Endodermal cell (in vitro differentiated cells): Measurements from ENCODE around the gene WRNIP1. TPM values are rescaled to one million over a fixed set of nuclear protein-coding genes. Genes with fewer than 3 reads are reported as not detected.

Experiments
- DNase-seq: peaks from one replicate; pipeline ENCODE4 v3.0.0-alpha.2; 2017
- H3K27ac ChIP-seq: 2 replicates; pipeline ENCODE4 v1.5.1; 2013; ENCODE audit warnings: mild to moderate bottlenecking, low read depth, low read length, moderate library complexity
- H3K27me3 ChIP-seq: 2 replicates; pipeline ENCODE4 v1.6.1; 2013; ENCODE audit warnings: mild to moderate bottlenecking, low read length, moderate library complexity; ENCODE audit not compliant: insufficient read depth, control insufficient read depth, poor library complexity, severe bottlenecking
- H3K36me3 ChIP-seq: 2 replicates; pipeline ENCODE4 v1.7.0; 2013; ENCODE audit warnings: mild to moderate bottlenecking, low read length, moderate library complexity; ENCODE audit not compliant: control insufficient read depth, insufficient read depth
- H3K4me1 ChIP-seq: one replicate; pipeline ENCODE4 v1.7.0; 2013; ENCODE audit warnings: low read length; ENCODE audit not compliant: control insufficient read depth, insufficient read depth
- H3K4me3 ChIP-seq: 2 replicates; pipeline ENCODE4 v1.5.1; 2013; ENCODE audit warnings: mild to moderate bottlenecking, low read length, moderate library complexity
- H3K9ac ChIP-seq: 2 replicates; pipeline ENCODE4 v1.6.1; 2013; ENCODE audit warnings: mild to moderate bottlenecking, low read length, moderate library complexity; ENCODE audit not compliant: poor library complexity, severe bottlenecking; ENCODE audit errors: extremely low read depth
- H3K9me3 ChIP-seq: 2 replicates; pipeline ENCODE4 v1.6.1; 2013; ENCODE audit warnings: mild to moderate bottlenecking, low read length, moderate library complexity; ENCODE audit not compliant: control insufficient read depth
- H3K27ac Mint-ChIP-seq: 2 replicates; pipeline ENCODE4 v1.8.0; 2020; ENCODE audit warnings: mixed read lengths
- H3K27me3 Mint-ChIP-seq: 2 replicates; pipeline ENCODE4 v1.8.0; 2021; ENCODE audit warnings: mild to moderate bottlenecking, mixed read lengths; ENCODE audit not compliant: insufficient read depth
- H3K36me3 Mint-ChIP-seq: 2 replicates; pipeline ENCODE4 v1.8.0; 2020; ENCODE audit warnings: low read depth, mixed read lengths
- H3K4me1 Mint-ChIP-seq: 2 replicates; pipeline ENCODE4 v1.8.0; 2020; ENCODE audit warnings: mixed read lengths
- H3K4me3 Mint-ChIP-seq: 2 replicates; pipeline ENCODE4 v1.8.0; 2020; ENCODE audit warnings: mild to moderate bottlenecking, moderate library complexity, mixed read lengths
- H3K9me3 Mint-ChIP-seq: 2 replicates; pipeline ENCODE4 v1.8.0; 2020; ENCODE audit warnings: mild to moderate bottlenecking, mixed read lengths
- CTCF ChIP-seq: fragments of 200-600 bp; sonication (generic); conservative IDR thresholded peaks from 2 replicates; pipeline ENCODE4 v1.5.0; 2021; ENCODE audit warnings: antibody characterized with exemption, mild to moderate bottlenecking
- WGBS, 2 experiments: methylation state at CpG; one replicate each; pipeline versions ENCODE4 v1.1.5 to v1.1.7; 2013; ENCODE audit warnings: missing lambda C conversion rate in 2 of 2, mixed read lengths in 1 of 2; ENCODE audit not compliant: insufficient coverage in 1 of 2, insufficient read length in 1 of 2; 5-methylcytosine and 5-hydroxymethylcytosine counted together
- total RNA-seq, 2 donors: library from RNA; stranded (reverse); fragmentation: NEBNext Ultra II Directional in 1 of 2; extraction: Animal tissue kit (Norgen Biotek cat#: 25700) in 1 of 2; gene quantifications; 2 replicates in 1 of 2; 3 replicates in 1 of 2; pipeline ENCODE4 v1.2.1, GENCODE V29; 2021

Gene WRNIP1
- total RNA-seq, 2 donors from 2014 or later: 30.8 to 33.2 TPM

GRCh38 chr6:2821554-2821953 lies 56.4 kb downstream of the WRNIP1 start:
- Histone ChIP-seq H3K4me3 (no peak overlapping the region), H3K9me3 (no peaks in the 10 kb centered on the region), H3K4me1 (no peaks in the 10 kb centered on the region), H3K36me3 (no peaks in the 10 kb centered on the region), H3K9ac (no peak overlapping the region), H3K27me3 (no peaks in the 10 kb centered on the region), H3K27ac (no peak overlapping the region)
- WGBS, 2 experiments: 80 to 81% methylated on average over 1 to 3 of the region's 3 CpGs
- Mint-ChIP-seq H3K36me3 (peaks cover 5% of the 10 kb centered on the region), H3K9me3 (peaks cover 3% of the 10 kb centered on the region), H3K4me3 (no peak overlapping the region), H3K4me1 (no peaks in the 10 kb centered on the region), H3K27me3 (no peaks in the 10 kb centered on the region), H3K27ac (no peak overlapping the region)
- TF ChIP-seq CTCF: no peak
- no peak for DNase-seq

- WGBS, 2 experiments: 91 to 92% methylated on average over 6 to 7 of the region's 7 CpGs
Observed at GRCh38 chr6:2823104-2823850, 58.1 kb downstream of the WRNIP1 start.

GRCh38 chr6:2826131-2826530 lies 60.9 kb downstream of the WRNIP1 start:
- Histone ChIP-seq H3K4me1 (no peaks in the 10 kb centered on the region), H3K27me3 (no peaks in the 10 kb centered on the region), H3K27ac (no peak overlapping the region), H3K4me3 (no peak overlapping the region), H3K36me3 (no peaks in the 10 kb centered on the region), H3K9me3 (no peaks in the 10 kb centered on the region), H3K9ac (no peak overlapping the region)
- Mint-ChIP-seq H3K4me3 (no peak overlapping the region), H3K27me3 (no peaks in the 10 kb centered on the region), H3K36me3 (peaks cover 9% of the 10 kb centered on the region), H3K27ac (no peak overlapping the region), H3K4me1 (no peaks in the 10 kb centered on the region), H3K9me3 (no peaks in the 10 kb centered on the region)
- no peak for TF ChIP-seq CTCF
- 71 to 88% methylated on average over 1 to 2 of the region's 2 CpGs for WGBS, 2 experiments
- no peak for DNase-seq

More at GRCh38 chr6:2823104-2823850, 58.1 kb downstream of the WRNIP1 start:
- Mint-ChIP-seq H3K9me3 (no peaks in the 10 kb centered on the region), H3K4me3 (no peak overlapping the region), H3K36me3 (peaks cover 5% of the 10 kb centered on the region), H3K27me3 (no peaks in the 10 kb centered on the region), H3K4me1 (no peaks in the 10 kb centered on the region), H3K27ac (no peak overlapping the region)
- DNase-seq: no peak
- Histone ChIP-seq H3K36me3 (no peaks in the 10 kb centered on the region), H3K4me3 (no peak overlapping the region), H3K9ac (no peak overlapping the region), H3K27ac (no peak overlapping the region), H3K9me3 (no peaks in the 10 kb centered on the region), H3K27me3 (no peaks in the 10 kb centered on the region), H3K4me1 (no peaks in the 10 kb centered on the region)
- TF ChIP-seq CTCF: no peak
